GM12892 (cell line): Measurements from ENCODE around the gene C1QL1.

ENCODE experiments used
- POLR2A ChIP-seq: IDR thresholded peaks from 2 replicates; pipeline ENCODE4 v1.6.1; 2011; ENCODE audit warnings: low read depth, low read length, control low read depth
- POLR2AphosphoS5 ChIP-seq: IDR thresholded peaks from 2 replicates; pipeline ENCODE4 v1.6.1; 2011; ENCODE audit warnings: low read depth, low read length, control low read depth
- TAF1 ChIP-seq: IDR thresholded peaks from 2 replicates; pipeline ENCODE4 v1.6.1; 2011; ENCODE audit warnings: low read depth, mild to moderate bottlenecking, control low read depth, low read length, borderline replicate concordance

DNA sequence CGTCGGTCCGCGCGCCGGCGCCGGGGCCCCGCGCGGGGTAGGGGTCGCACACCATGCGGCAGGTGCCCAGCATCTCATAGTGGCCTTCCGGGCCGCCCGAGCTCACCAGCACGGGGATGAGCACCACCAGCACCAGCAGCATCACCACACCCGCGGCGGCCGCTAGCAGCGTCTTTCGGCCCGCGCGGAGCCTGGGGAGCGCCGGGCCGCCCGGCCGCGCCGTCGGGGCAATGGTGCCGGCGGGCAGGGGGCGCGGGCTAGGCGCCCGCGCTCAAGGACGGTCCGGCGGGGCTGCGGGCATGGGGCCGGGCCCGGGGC, 237 bp downstream of the C1QL1 start:
- no peak for TF ChIP-seq POLR2A
- TF ChIP-seq POLR2AphosphoS5: no peak
- no peak for TF ChIP-seq TAF1
